IgD-negative memory B cell (primary cell): ENCODE measurements around the gene MOB1A. TPM values are rescaled to one million over a fixed set of nuclear protein-coding genes. Genes with fewer than 3 reads are reported as not detected.

ENCODE experiments used
- H3K27ac Mint-ChIP-seq, 3 donors: one replicate each; pipeline ENCODE4 v1.8.0; 2020 to 2022; ENCODE audit warnings: mild to moderate bottlenecking in 3 of 3, mixed read lengths in 3 of 3, moderate library complexity in 1 of 3
- H3K27me3 Mint-ChIP-seq: one replicate; pipeline ENCODE4 v1.8.0; 2021; ENCODE audit warnings: mixed read lengths
- H3K36me3 Mint-ChIP-seq: one replicate; pipeline ENCODE4 v1.8.0; 2020; ENCODE audit warnings: mild to moderate bottlenecking, mixed read lengths
- H3K4me1 Mint-ChIP-seq, 3 donors: one replicate each; pipeline ENCODE4 v1.8.0; 2020 to 2022; ENCODE audit warnings: mixed read lengths in 3 of 3, mild to moderate bottlenecking in 1 of 3
- H3K4me3 Mint-ChIP-seq, 4 donors: one replicate each; pipeline ENCODE4 v1.8.0; 2020 to 2022; ENCODE audit warnings: mild to moderate bottlenecking in 4 of 4, mixed read lengths in 4 of 4, moderate library complexity in 3 of 4
- H3K9me3 Mint-ChIP-seq, 3 donors: one replicate each; pipeline ENCODE4 v1.8.0; 2020 to 2021; ENCODE audit warnings: mixed read lengths in 3 of 3, mild to moderate bottlenecking in 1 of 3
- polyA plus RNA-seq: library from polyadenylated mRNA; unstranded; fragments of 300-500 nt; fragmentation: Illumina TruSeq; gene quantifications from one replicate; pipeline ENCODE4 v1.2.3, GENCODE V29; 2021

The MOB1A gene
- polyA plus RNA-seq, 1 donor from 2014 or later = 196 TPM

DNA sequence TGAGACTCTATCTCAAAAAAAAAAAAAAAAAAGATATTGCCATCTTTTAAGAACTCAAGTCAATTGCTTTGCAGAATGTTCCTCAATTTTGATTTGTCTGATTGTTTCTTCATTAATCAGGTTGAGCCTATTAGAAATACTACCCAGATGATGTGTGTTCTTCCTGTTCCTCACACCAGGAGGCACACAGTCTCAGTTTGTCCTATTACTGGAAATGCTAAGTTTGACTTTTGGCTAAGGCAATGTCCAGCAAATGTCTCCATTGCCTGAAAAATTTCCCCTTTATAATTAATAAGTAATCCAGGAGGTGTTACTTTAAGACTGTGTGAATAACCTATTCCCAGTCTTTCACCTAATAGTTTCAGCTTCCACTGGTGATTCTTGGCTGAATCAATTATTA, 59.3 kb downstream of the MOB1A start:
- peak overlapping the region in 2 of 4 donors; percentile 92 to 94 for H3K4me3 Mint-ChIP-seq
- peaks cover 1% of the 10 kb centered on the region for H3K27me3 Mint-ChIP-seq

GRCh38 chr2:74111380-74111779, 67.3 kb downstream of the MOB1A start:
- no peaks in the 10 kb centered on the region for H3K36me3 Mint-ChIP-seq
- H3K27me3 Mint-ChIP-seq = peaks cover 1% of the 10 kb centered on the region
- H3K9me3 Mint-ChIP-seq = no peaks in the 10 kb centered on the region
- H3K27ac Mint-ChIP-seq = no peak overlapping the region
- H3K4me3 Mint-ChIP-seq = no peak overlapping the region
- peaks cover 0 to 2% (median 0%) of the 10 kb centered on the region in 3 donors for H3K4me1 Mint-ChIP-seq

More for the DNA sequence above, 59.3 kb downstream of the MOB1A start:
- H3K9me3 Mint-ChIP-seq = peaks cover 0 to 5% (median 5%) of the 10 kb centered on the region in 3 donors
- peaks cover 1% of the 10 kb centered on the region for H3K36me3 Mint-ChIP-seq
- peak overlapping the region in 1 of 3 donors; percentile 87 for H3K27ac Mint-ChIP-seq
- H3K4me1 Mint-ChIP-seq = peaks cover 5 to 8% (median 7%) of the 10 kb centered on the region in 3 donors

DNA sequence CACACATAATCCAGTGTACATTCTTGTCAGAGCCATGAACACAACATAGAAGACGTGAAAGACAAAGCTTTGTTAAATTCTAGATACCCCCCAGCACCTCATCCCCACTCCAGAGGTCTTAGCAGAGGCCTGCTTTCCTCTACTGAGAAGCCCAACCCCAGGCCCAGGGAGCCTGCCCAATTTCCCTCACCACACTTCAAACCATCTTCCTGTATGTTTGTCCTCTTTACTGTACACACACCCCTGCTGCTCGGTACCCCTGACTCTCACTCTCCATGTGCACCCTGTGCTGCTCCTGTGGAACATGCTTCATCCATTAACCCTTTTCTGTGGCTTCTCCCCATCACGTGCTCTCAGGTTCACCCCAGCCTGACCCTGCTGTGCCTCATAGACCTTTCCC, 68.1 kb downstream of the MOB1A start:
- no peaks in the 10 kb centered on the region for H3K9me3 Mint-ChIP-seq
- peaks cover 0 to 2% (median 0%) of the 10 kb centered on the region in 3 donors for H3K4me1 Mint-ChIP-seq
- peak overlapping the region in 1 of 4 donors; percentile 61 for H3K4me3 Mint-ChIP-seq
- no peaks in the 10 kb centered on the region for H3K36me3 Mint-ChIP-seq
- no peaks in the 10 kb centered on the region for H3K27me3 Mint-ChIP-seq
- H3K27ac Mint-ChIP-seq = peak overlapping the region in 1 of 3 donors; percentile 22

GRCh38 chr2:74109551-74109950, 69.1 kb downstream of the MOB1A start:
- H3K27ac Mint-ChIP-seq = peak overlapping the region in 1 of 3 donors; percentile 47
- H3K4me3 Mint-ChIP-seq = no peak overlapping the region
- H3K9me3 Mint-ChIP-seq = no peaks in the 10 kb centered on the region
- peaks cover 0 to 2% (median 0%) of the 10 kb centered on the region in 3 donors for H3K4me1 Mint-ChIP-seq
- H3K27me3 Mint-ChIP-seq = no peaks in the 10 kb centered on the region
- no peaks in the 10 kb centered on the region for H3K36me3 Mint-ChIP-seq

GRCh38 chr2:74107071-74107470, 71.6 kb downstream of the MOB1A start:
- no peaks in the 10 kb centered on the region for H3K27me3 Mint-ChIP-seq
- peaks cover 0 to 2% (median 0%) of the 10 kb centered on the region in 3 donors for H3K4me1 Mint-ChIP-seq
- no peak overlapping the region for H3K27ac Mint-ChIP-seq

DNA sequence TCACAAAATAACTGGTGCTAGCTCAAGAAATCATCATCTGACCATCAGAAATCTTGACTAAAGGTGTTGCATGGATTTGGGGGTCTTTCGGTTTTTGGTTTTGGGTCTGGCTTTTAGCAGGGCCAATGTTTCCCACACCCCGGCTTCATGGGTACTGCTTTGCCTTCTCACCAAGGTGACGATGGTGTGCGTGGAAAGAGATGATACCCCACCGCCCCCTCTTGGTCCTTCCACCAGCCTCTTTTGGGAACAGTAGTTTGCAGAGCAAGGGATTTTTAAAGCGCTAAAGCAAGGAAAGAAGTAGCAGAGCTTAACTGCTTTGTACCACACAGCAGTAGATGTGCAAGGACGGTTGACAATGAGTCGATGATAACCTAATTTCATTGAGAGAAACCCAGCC, 73.3 kb downstream of the MOB1A start:
- no peak overlapping the region for H3K27ac Mint-ChIP-seq
- no peaks in the 10 kb centered on the region for H3K9me3 Mint-ChIP-seq
- no peak overlapping the region for H3K4me3 Mint-ChIP-seq
- H3K36me3 Mint-ChIP-seq = peaks cover 2% of the 10 kb centered on the region
- H3K27me3 Mint-ChIP-seq = no peaks in the 10 kb centered on the region
- peaks cover 0 to 2% (median 0%) of the 10 kb centered on the region in 3 donors for H3K4me1 Mint-ChIP-seq

More at GRCh38 chr2:74107071-74107470, 71.6 kb downstream of the MOB1A start:
- Mint-ChIP-seq H3K4me3 (no peak overlapping the region), H3K9me3 (no peaks in the 10 kb centered on the region), H3K36me3 (no peaks in the 10 kb centered on the region)

- Mint-ChIP-seq H3K27ac (no peak overlapping the region), H3K4me1 (peaks cover 0 to 2% (median 0%) of the 10 kb centered on the region in 3 donors), H3K9me3 (no peaks in the 10 kb centered on the region), H3K36me3 (peaks cover 2% of the 10 kb centered on the region), H3K27me3 (no peaks in the 10 kb centered on the region), H3K4me3 (no peak overlapping the region)
Measured at GRCh38 chr2:74104839-74105238, 73.8 kb downstream of the MOB1A start.

DNA sequence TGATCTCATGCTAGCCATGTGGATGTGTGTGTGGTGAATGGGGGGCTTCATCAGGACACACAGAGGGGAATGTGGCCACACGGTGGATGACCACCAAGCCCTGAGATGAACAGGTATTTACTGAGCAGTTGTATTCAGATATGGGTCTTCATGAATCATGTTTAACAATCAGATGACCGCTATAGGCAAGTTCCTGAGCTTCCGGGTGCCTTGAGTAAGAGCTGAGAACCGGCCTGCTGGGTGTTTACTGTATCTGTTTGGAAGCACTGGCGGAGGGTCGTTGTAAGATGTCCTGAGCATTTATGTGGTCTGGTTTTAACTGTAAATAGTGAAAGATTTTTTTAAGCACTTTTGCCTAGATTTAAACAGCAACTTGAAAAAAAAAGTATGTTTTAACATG, 74.9 kb downstream of the MOB1A start:
- H3K36me3 Mint-ChIP-seq = peaks cover 2% of the 10 kb centered on the region

More for the DNA sequence above, 74.9 kb downstream of the MOB1A start:
- Mint-ChIP-seq H3K9me3 (no peaks in the 10 kb centered on the region), H3K4me1 (no peaks in the 10 kb centered on the region), H3K27me3 (no peaks in the 10 kb centered on the region), H3K4me3 (no peak overlapping the region), H3K27ac (no peak overlapping the region)

Other genes with a start within 250 kb of the MOB1A start
- gene TET3, start 194.0 kb downstream of the MOB1A start, polyA plus RNA-seq = 0.46 TPM
- 44.5 TPM for gene BOLA3, start 31.0 kb downstream of the MOB1A start, polyA plus RNA-seq
- gene MTHFD2, start 19.7 kb upstream of the MOB1A start, polyA plus RNA-seq = 6.0 TPM
- 1.2 TPM for gene SLC4A5, start 164.5 kb upstream of the MOB1A start, polyA plus RNA-seq
- gene DCTN1, start 201.4 kb upstream of the MOB1A start, polyA plus RNA-seq = 71.4 TPM
- gene C2orf81, start 242.7 kb upstream of the MOB1A start, polyA plus RNA-seq = 5.6 TPM
- 39.0 TPM for gene WDR54, start 242.9 kb upstream of the MOB1A start, polyA plus RNA-seq